Thoracic aorta (tissue), 2 donors: ENCODE measurements around the gene GTPBP2. TPM values are rescaled to one million over a fixed set of nuclear protein-coding genes. Genes with fewer than 3 reads are reported as not detected.

ENCODE experiments used
- ATAC-seq: fragments of 150-250 bp; one replicate; pipeline ENCODE4 v1.8.0; 2017; ENCODE audit warnings: low read depth; ENCODE audit not compliant: insufficient number of reproducible peaks, low FRiP score
- DNase-seq: peaks from one replicate; pipeline ENCODE4 v3.0.0-alpha.2; 2020; ENCODE audit warnings: low spot score
- H3K27ac ChIP-seq, 2 donors: fragments of 200-600 bp; sonication (generic); 1 replicate in 1 of 2; 2 replicates in 1 of 2; pipeline ENCODE4 v1.5.1; 2016; ENCODE audit warnings: mild to moderate bottlenecking in 2 of 2, moderate library complexity in 2 of 2
- H3K27me3 ChIP-seq: fragments of 200-600 bp; sonication (generic); replicated peaks from 2 replicates; pipeline ENCODE4 v1.6.0; 2016; ENCODE audit warnings: mild to moderate bottlenecking; ENCODE audit not compliant: insufficient read depth
- H3K36me3 ChIP-seq: fragments of 200-600 bp; sonication (generic); one replicate; pipeline ENCODE4 v1.5.1; 2016
- H3K4me1 ChIP-seq, 2 donors: fragments of 200-600 bp; sonication (generic); 1 replicate in 1 of 2; 2 replicates in 1 of 2; pipeline versions ENCODE4 v1.5.1 to v1.6.0; 2016; ENCODE audit warnings: low read depth in 2 of 2, mild to moderate bottlenecking in 1 of 2; ENCODE audit not compliant: control insufficient read depth in 1 of 2
- H3K4me3 ChIP-seq: fragments of 200-600 bp; sonication (generic); 2 replicates; pipeline ENCODE4 v1.5.1; 2016; ENCODE audit warnings: mild to moderate bottlenecking
- H3K9me3 ChIP-seq: fragments of 200-600 bp; sonication (generic); 2 replicates; pipeline ENCODE4 v1.5.1; 2016
- CTCF ChIP-seq: fragments of 200-600 bp; sonication (generic); IDR thresholded peaks from one replicate; pipeline ENCODE4 v1.5.1; 2019; ENCODE audit warnings: antibody characterized with exemption
- total RNA-seq, 2 donors: library from RNA; depleted of rRNA; stranded (reverse); fragments of >200 nt; gene quantifications; one replicate each; pipeline versions ENCODE4 v1.1.0 to v1.2.3, GENCODE V29; 2016

GTPBP2 gene
- total RNA-seq, 2 donors from 2014 or later, result 45.9 to 66.1 TPM

- DNase-seq, result no peak
These were observed 41.0 kb upstream of the GTPBP2 start for GRCh38 chr6:43669922-43670622.

GRCh38 chr6:43669050-43669921 is 40.2 kb upstream of the GTPBP2 start:
- peaks cover 16 to 49% of the 10 kb centered on the region in 2 donors for H3K4me1 ChIP-seq
- no peaks in the 10 kb centered on the region for H3K9me3 ChIP-seq
- no peak overlapping the region for H3K4me3 ChIP-seq
- ATAC-seq (no peak), DNase-seq (peak; percentile 21)
- peak overlapping the region; percentile 35 to 36 for H3K27ac ChIP-seq
- no peak for TF ChIP-seq CTCF
- peaks cover 20% of the 10 kb centered on the region for H3K36me3 ChIP-seq
- H3K27me3 ChIP-seq, result no peaks in the 10 kb centered on the region

More at GRCh38 chr6:43669922-43670622, 41.0 kb upstream of the GTPBP2 start:
- Histone ChIP-seq H3K27ac (peak overlapping the region; percentile 35 to 36), H3K4me3 (no peak overlapping the region), H3K27me3 (no peaks in the 10 kb centered on the region), H3K4me1 (peaks cover 16 to 49% of the 10 kb centered on the region in 2 donors), H3K9me3 (no peaks in the 10 kb centered on the region), H3K36me3 (peaks cover 28% of the 10 kb centered on the region)
- no peak for ATAC-seq
- TF ChIP-seq CTCF, result no peak

- Histone ChIP-seq H3K4me3 (no peak overlapping the region), H3K27ac (peak overlapping the region in 1 of 2 donors; percentile 35), H3K4me1 (peaks cover 16 to 42% of the 10 kb centered on the region in 2 donors), H3K9me3 (no peaks in the 10 kb centered on the region), H3K36me3 (peaks cover 11% of the 10 kb centered on the region), H3K27me3 (no peaks in the 10 kb centered on the region)
- ATAC-seq (no peak), DNase-seq (no peak)
- peak; percentile 43 for TF ChIP-seq CTCF
These were observed 39.3 kb upstream of the GTPBP2 start for GRCh38 chr6:43668151-43669028.

- Histone ChIP-seq H3K9me3 (no peaks in the 10 kb centered on the region), H3K4me1 (peaks cover 16 to 37% of the 10 kb centered on the region in 2 donors), H3K4me3 (peak overlapping the region; percentile 38), H3K27ac (no peak overlapping the region), H3K36me3 (peaks cover 11% of the 10 kb centered on the region), H3K27me3 (no peaks in the 10 kb centered on the region)
- peak; percentile 92 for TF ChIP-seq CTCF
- ATAC-seq, result no peak
- no peak for DNase-seq
These were observed 38.4 kb upstream of the GTPBP2 start for GRCh38 chr6:43667245-43668150.
